Prostate gland (tissue), 2 donors: ENCODE results near the gene NOXA1.

Experiments
- CTCF ChIP-seq, 4 experiments: fragments of 200-600 bp in 2 of 4; fragments of 450-650 bp in 2 of 4; sonication (generic) in 2 of 4; IDR thresholded peaks; 1 replicate in 3 of 4; 2 replicates in 1 of 4; pipeline ENCODE4 v1.5.1; 2016 to 2019; ENCODE audit warnings: antibody characterized with exemption in 4 of 4, mild to moderate bottlenecking in 2 of 4, moderate library complexity in 2 of 4
- POLR2A ChIP-seq: fragments of 450-650 bp; IDR thresholded peaks from one replicate; pipeline ENCODE4 v1.6.1; 2016; ENCODE audit warnings: antibody characterized with exemption, mild to moderate bottlenecking

GRCh38 chr9:137394866-137395665 is 28.1 kb upstream of the NOXA1 start:
- TF ChIP-seq CTCF (IDR thresholded peaks at IDR 0.05) (no peak), POLR2A (no peak)
